Sigmoid colon (tissue), 3 donors: ENCODE data around the gene VTCN1.

Experiments used
- CTCF ChIP-seq, 4 experiments: fragments of 450-650 bp in 3 of 4; fragments of 200-600 bp in 1 of 4; IDR thresholded peaks; one replicate each; pipeline ENCODE4 v1.5.1; 2016 to 2019; ENCODE audit warnings: antibody characterized with exemption in 4 of 4, mild to moderate bottlenecking in 3 of 4, moderate library complexity in 2 of 4
- POLR2A ChIP-seq, 2 donors: fragments of 450-650 bp; IDR thresholded peaks; one replicate each; pipeline ENCODE4 v1.6.1; 2016; ENCODE audit warnings: antibody characterized with exemption in 2 of 2, mild to moderate bottlenecking in 2 of 2, moderate library complexity in 2 of 2

GRCh38 chr1:117171900-117172511, 38.7 kb downstream of the VTCN1 start:
- TF ChIP-seq CTCF (IDR thresholded peaks at IDR 0.05) (no peak), POLR2A (IDR thresholded peaks at IDR 0.05) (no peak)
